Right lobe of liver (tissue), 4 donors: ENCODE measurements around the gene TLE1.

Experiments used
- CTCF ChIP-seq, 4 donors: fragments of 200-600 bp in 3 of 4; fragments of 450-650 bp in 1 of 4; IDR thresholded peaks; one replicate each; pipeline versions ENCODE4 v1.5.1 to v1.8.0; 2016 to 2022; ENCODE audit warnings: antibody characterized with exemption in 4 of 4, mild to moderate bottlenecking in 2 of 4
- POLR2A ChIP-seq: fragments of 450-650 bp; IDR thresholded peaks from one replicate; pipeline ENCODE4 v1.6.1; 2017; ENCODE audit warnings: antibody characterized with exemption, mild to moderate bottlenecking
- donor health status: DM: no; HTN: no; CAD: no.
- donor health status: DM: no; HTN: no; CAD: no.
- donor health status: DM: no; HTN: yes; CAD: no.

- no peak for TF ChIP-seq CTCF (IDR thresholded peaks at IDR 0.05)
- TF ChIP-seq POLR2A, result no peak
Observed at GRCh38 chr9:81621118-81621517, 68.2 kb downstream of the TLE1 start.
